ENCODE data around the gene ODAD2.

- TF ChIP-seq EZH2 (IDR thresholded peaks at IDR 0.05) (no peak), POLR2AphosphoS5 (IDR thresholded peaks at IDR 0.05; ENCODE audit: borderline replicate concordance, low read depth, low read length) (no peak), FOXP2 (optimal IDR thresholded peaks at IDR 0.05; ENCODE audit: control extremely low read depth, extremely low read length, insufficient read depth) (no peak)
Observed at GRCh38 chr10:27784272-27784671, 214.6 kb downstream of the ODAD2 start.
